ENCODE data around the gene HSD11B1.

Gene HSD11B1

DNA sequence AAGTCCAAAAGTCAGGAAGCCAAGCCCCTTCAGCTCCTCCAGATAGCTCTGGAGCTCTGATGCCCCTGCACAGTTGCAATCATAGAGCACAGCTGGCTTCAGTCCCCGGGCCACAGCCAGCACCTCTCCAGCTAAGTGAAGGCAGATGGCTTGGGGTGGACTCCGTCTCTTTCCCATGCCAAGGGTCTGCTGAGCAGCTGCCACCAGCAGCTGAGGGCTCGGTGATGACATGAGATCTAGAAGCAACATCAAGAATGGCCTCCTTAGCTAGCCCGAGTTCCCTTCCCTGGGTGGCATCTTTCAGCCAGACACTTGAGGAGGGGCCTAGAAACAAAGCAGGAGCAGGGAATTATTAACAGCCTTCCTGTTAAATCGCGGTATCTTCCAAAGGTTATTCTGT, 78.7 kb downstream of the HSD11B1 start:
- Histone ChIP-seq H3K9ac (ENCODE audit: low read length) (peak overlapping the region; percentile 97), H3K9me3 (ENCODE audit: low read length) (peaks cover 3% of the 10 kb centered on the region; the same call in 1 of the 2 replicates), H3K79me2 (ENCODE audit: insufficient read depth, low read length) (no peaks in the 10 kb centered on the region), H3K4me2 (ENCODE audit: low read length) (peak overlapping the region; percentile 90), H4K20me1 (ENCODE audit: insufficient read depth, low read length) (no peaks in the 10 kb centered on the region), H3K4me3 (ENCODE audit: low read depth, low read length, poor library complexity, severe bottlenecking) (peak overlapping the region; percentile 96), H3K9me2 (ENCODE audit: low read depth, low read length) (no peaks in the 10 kb centered on the region), H3F3A (ENCODE audit: insufficient read depth, low read length) (no peaks in the 10 kb centered on the region), H3K27ac (ENCODE audit: low read depth, low read length, poor library complexity, severe bottlenecking) (no peak overlapping the region), H2AFZ (ENCODE audit: low read length) (no peak overlapping the region), H3K36me3 (ENCODE audit: insufficient read depth, low read length) (peaks cover 24% of the 10 kb centered on the region), H3K27me3 (ENCODE audit: insufficient read depth, low read length) (no peaks in the 10 kb centered on the region), H3K4me1 (ENCODE audit: insufficient read depth, low read length, severe bottlenecking) (peaks cover 15% of the 10 kb centered on the region)
- no peak for TF ChIP-seq EZH2 (IDR thresholded peaks at IDR 0.05; ENCODE audit: borderline replicate concordance, low read length)
